HCT116 (cell line): ENCODE measurements around the gene SRPK2. TPM values are rescaled to one million over a fixed set of nuclear protein-coding genes. Genes with fewer than 3 reads are reported as not detected.

Experiments
- ATAC-seq: fragments of 200-7000 bp; cut with Tn5 transposase; 2 replicates; pipeline ENCODE4 v1.9.1; 2020; ENCODE audit warnings: mild to moderate bottlenecking, moderate library complexity
- BruUV-seq: library from RNA; stranded (reverse); fragments of 400-500 nt; replicated peaks from 2 replicates; lab custom pipeline; 2021; lab: Mats Ljungman, UMichigan
- CTCF ChIA-PET: fragments of 300-600 bp; sonication (Branson Sonifier 250); formaldehyde crosslinking; loops from one replicate; lab custom pipeline; 2021; ENCODE audit warnings: antibody characterized with exemption; lab: Charles Lee
- POLR2A ChIA-PET: fragments of 300-600, 350-600 bp; sonication (Branson Sonifier 250); formaldehyde crosslinking; loops from one replicate; lab custom pipeline; 2021; ENCODE audit warnings: antibody characterized with exemption; lab: Charles Lee
- RAD21 ChIA-PET, 2 experiments: fragments of 300-600 bp; sonication (Branson Sonifier 250); formaldehyde crosslinking; loops; one replicate each; lab custom pipeline; 2023; ENCODE audit warnings: low total read pairs in 2 of 2; ENCODE audit not compliant: uncharacterized antibody in 2 of 2, unreplicated experiment in 2 of 2, low non-redundant PET in 1 of 2; lab: Charles Lee
- DNase-seq: peaks from one replicate; pipeline ENCODE4 v3.0.0-alpha.2; 2010; ENCODE audit warnings: low read depth, low spot score
- H2AFZ ChIP-seq: fragments of 200-600 bp; shearing (Covaris generic), sonication (generic); 2 replicates; pipeline ENCODE4 v1.6.1; 2017; ENCODE audit warnings: low read depth, mixed run types, mixed read lengths, antibody characterized with exemption, low read length; ENCODE audit not compliant: poor library complexity, severe bottlenecking
- H3K27ac ChIP-seq: 2 replicates; pipeline ENCODE4 v1.5.1; 2012; ENCODE audit warnings: low read depth, low read length
- H3K27me3 ChIP-seq: fragments of 200-600 bp; sonication (generic); 2 replicates; pipeline ENCODE4 v1.6.1; 2016; ENCODE audit warnings: mixed run types, low read length, mixed read lengths; ENCODE audit not compliant: insufficient read depth
- H3K36me3 ChIP-seq, 2 experiments: fragments of 200-500 bp in 1 of 2; fragments of 200-600 bp in 1 of 2; sonication (Bioruptor generic) in 1 of 2; sonication (generic) in 1 of 2; 2 replicates each; pipeline versions ENCODE4 v1.5.1 to v1.6.1; 2014 to 2016; ENCODE audit warnings: low read length in 2 of 2, inconsistent platforms in 1 of 2, mixed read lengths in 1 of 2, mixed run types in 1 of 2; ENCODE audit not compliant: insufficient read depth in 2 of 2, control insufficient read depth in 1 of 2
- H3K4me1 ChIP-seq, 2 experiments: fragments of 200-600 bp in 1 of 2; sonication (generic) in 1 of 2; 2 replicates each; pipeline versions ENCODE4 v1.5.1 to v1.6.1; 2012 to 2017; ENCODE audit warnings: low read length in 2 of 2, inconsistent platforms in 1 of 2, mild to moderate bottlenecking in 1 of 2, mixed read lengths in 1 of 2, mixed run types in 1 of 2, moderate library complexity in 1 of 2; ENCODE audit not compliant: insufficient read depth in 2 of 2, control insufficient read depth in 1 of 2
- H3K4me2 ChIP-seq: fragments of 200-600 bp; sonication (generic); 2 replicates; pipeline ENCODE4 v1.6.1; 2017; ENCODE audit warnings: mixed run types, low read length, mixed read lengths
- H3K4me3 ChIP-seq, 2 experiments: fragments of 200-600 bp in 1 of 2; sonication (generic) in 1 of 2; replicated peaks in 1 of 2; 2 replicates each; pipeline ENCODE4 v1.5.1; 2011 to 2016; ENCODE audit warnings: low read length in 2 of 2, control low read depth in 1 of 2, low read depth in 1 of 2, mild to moderate bottlenecking in 1 of 2, mixed read lengths in 1 of 2, mixed run types in 1 of 2
- H3K79me2 ChIP-seq: fragments of 200-600 bp; sonication (generic); 2 replicates; pipeline ENCODE4 v1.6.1; 2017; ENCODE audit warnings: mild to moderate bottlenecking, mixed run types, low read length, moderate library complexity, mixed read lengths; ENCODE audit not compliant: insufficient read depth
- H3K9ac ChIP-seq: fragments of 200-600 bp; sonication (generic); 2 replicates; pipeline ENCODE4 v1.6.1; 2016; ENCODE audit warnings: low read length, mixed read lengths
- H3K9me2 ChIP-seq: fragments of 200-600 bp; sonication (generic), shearing (Covaris generic); 2 replicates; pipeline ENCODE4 v1.6.1; 2017; ENCODE audit warnings: mixed run types, mild to moderate bottlenecking, moderate library complexity; ENCODE audit not compliant: insufficient read depth
- H3K9me3 ChIP-seq, 2 experiments: fragments of 200-500 bp in 1 of 2; fragments of 200-600 bp in 1 of 2; sonication (Bioruptor generic) in 1 of 2; sonication (generic) in 1 of 2; 2 replicates each; pipeline ENCODE4 v1.6.1; 2014 to 2017; ENCODE audit warnings: low read length in 2 of 2, mixed read lengths in 2 of 2, inconsistent platforms in 1 of 2, low read depth in 1 of 2, mild to moderate bottlenecking in 1 of 2, mixed run types in 1 of 2, moderate library complexity in 1 of 2; ENCODE audit not compliant: control insufficient read depth in 1 of 2, insufficient read depth in 1 of 2
- H4K20me1 ChIP-seq: fragments of 200-600 bp; sonication (generic), shearing (Covaris generic); 2 replicates; pipeline ENCODE4 v1.6.1; 2017; ENCODE audit warnings: mixed run types, mild to moderate bottlenecking, moderate library complexity; ENCODE audit not compliant: insufficient read depth
- CEBPB ChIP-seq: IDR thresholded peaks from 2 replicates; pipeline ENCODE4 v1.6.1; 2012; ENCODE audit warnings: low read depth
- EGR1 ChIP-seq: IDR thresholded peaks from 2 replicates; pipeline ENCODE4 v1.6.1; 2012; ENCODE audit warnings: low read depth
- EZH2 ChIP-seq: fragments of 200-600 bp; sonication (generic); IDR thresholded peaks from 2 replicates; pipeline ENCODE4 v1.6.1; 2017; ENCODE audit warnings: antibody characterized with exemption, mixed run types
- EZH2phosphoT487 ChIP-seq: fragments of 200-600 bp; IDR thresholded peaks from 2 replicates; pipeline ENCODE4 v1.6.1; 2018; ENCODE audit warnings: antibody characterized with exemption, borderline replicate concordance
- FOSL1 ChIP-seq: IDR thresholded peaks from 2 replicates; pipeline ENCODE4 v1.6.1; 2012; ENCODE audit warnings: low read depth
- JUND ChIP-seq: IDR thresholded peaks from 2 replicates; pipeline ENCODE4 v1.6.1; 2012
- SP1 ChIP-seq: IDR thresholded peaks from 2 replicates; pipeline ENCODE4 v1.6.1; 2012; ENCODE audit warnings: low read depth
- SRF ChIP-seq: IDR thresholded peaks from 2 replicates; pipeline ENCODE4 v1.6.1; 2012; ENCODE audit warnings: low read depth
- TCF7L2 ChIP-seq: IDR thresholded peaks from 2 replicates; pipeline ENCODE4 v1.7.0; 2011; ENCODE audit warnings: borderline replicate concordance, inconsistent platforms; ENCODE audit not compliant: insufficient read depth, insufficient read length; ENCODE audit errors: extremely low read depth
- YY1 ChIP-seq: IDR thresholded peaks from 2 replicates; pipeline ENCODE4 v1.6.1; 2011; ENCODE audit warnings: low read length, low read depth, moderate library complexity, mild to moderate bottlenecking; ENCODE audit not compliant: insufficient replicate concordance; ENCODE audit errors: extremely low read depth
- ZFX ChIP-seq: fragments of 450-650 bp; IDR thresholded peaks from 2 replicates; pipeline ENCODE4 v1.6.1; 2017
- ZNF274 ChIP-seq: fragments of 200-500 bp; sonication (Bioruptor generic); IDR thresholded peaks from 2 replicates; pipeline ENCODE4 v1.6.1; 2014; ENCODE audit warnings: mild to moderate bottlenecking, low read depth, low read length, inconsistent platforms
- intact Hi-C: fragments of 100-400 bp; cut with micrococcal nuclease; formaldehyde crosslinking; loops from 2 replicates; pipeline ENCODE4 v1.10.0; 2022
- total RNA-seq: library from RNA; stranded (reverse); gene quantifications from one replicate; pipeline ENCODE4 v1.2.1, GENCODE V29; 2021; ENCODE audit not compliant: unreplicated experiment
- TF ChIP-seq, protein P1 (sequence below): IDR thresholded peaks from 2 replicates; pipeline ENCODE4 v1.6.1; 2012
- TF ChIP-seq, protein P2 (sequence below): IDR thresholded peaks from 2 replicates; pipeline ENCODE4 v1.6.1; 2012
- TF ChIP-seq, protein P3 (sequence below): IDR thresholded peaks from 2 replicates; pipeline ENCODE4 v1.6.1; 2011; ENCODE audit warnings: mild to moderate bottlenecking, low read length, moderate library complexity; ENCODE audit not compliant: insufficient replicate concordance; ENCODE audit errors: extremely low read depth
- TF ChIP-seq, protein P4 (sequence below), 3 experiments: fragments of 200-600 bp in 1 of 3; sonication (generic) in 1 of 3; IDR thresholded peaks in 2 of 3; conservative IDR thresholded peaks in 1 of 3; 2 replicates each; pipeline ENCODE4 v1.5.1; 2012 to 2017; ENCODE audit warnings: low read depth in 2 of 3, low read length in 2 of 3, antibody characterized with exemption in 1 of 3, borderline replicate concordance in 1 of 3, control low read depth in 1 of 3, mild to moderate bottlenecking in 1 of 3, mixed read lengths in 1 of 3, mixed run types in 1 of 3, moderate library complexity in 1 of 3; ENCODE audit not compliant: insufficient read depth in 1 of 3

Gene SRPK2
- total RNA-seq, 1 experiment from 2014 or later: 37.4 TPM

DNA sequence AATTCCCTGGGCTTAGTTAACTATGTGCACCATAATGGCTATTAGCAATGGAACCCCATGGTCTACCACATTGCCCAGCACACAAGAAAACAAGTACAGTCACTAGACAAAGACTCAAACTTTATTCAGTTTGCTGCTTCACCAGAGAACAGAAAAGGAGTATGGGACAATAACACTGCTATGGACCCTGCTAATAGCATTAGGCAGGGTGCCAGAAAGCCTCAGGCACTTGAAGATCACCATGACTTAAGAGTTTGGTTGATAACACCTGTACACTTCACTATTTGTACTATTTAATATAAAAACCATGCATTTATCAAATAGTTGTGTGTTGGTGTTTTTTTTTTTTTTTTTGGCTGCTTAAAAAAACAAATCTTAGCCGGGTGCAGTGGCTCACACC lies 215.1 kb downstream of the SRPK2 start:
- ChIA-PET POLR2A (no interaction called here), CTCF (no interaction called here), RAD21 (no interaction called here)
- Histone ChIP-seq H4K20me1 (no peaks in the 10 kb centered on the region), H2AFZ (no peak overlapping the region), H3K27me3 (no peaks in the 10 kb centered on the region), H3K9ac (no peak overlapping the region), H3K4me2 (no peak overlapping the region), H3K27ac (no peak overlapping the region), H3K36me3 (no peaks in the 10 kb centered on the region), H3K4me3 (no peak overlapping the region), H3K79me2 (no peaks in the 10 kb centered on the region), H3K9me2 (no peaks in the 10 kb centered on the region), H3K9me3 (no peaks in the 10 kb centered on the region), H3K4me1 (no peaks in the 10 kb centered on the region)
- DNase-seq: no peak
- no peak for ATAC-seq
- TF ChIP-seq SRF (no peak), EZH2phosphoT487 (no peak), JUND (no peak), ZFX (no peak), TCF7L2 (no peak), ZNF274 (no peak), EZH2 (no peak), FOSL1 (no peak)
- TF ChIP-seq, protein P1, sequence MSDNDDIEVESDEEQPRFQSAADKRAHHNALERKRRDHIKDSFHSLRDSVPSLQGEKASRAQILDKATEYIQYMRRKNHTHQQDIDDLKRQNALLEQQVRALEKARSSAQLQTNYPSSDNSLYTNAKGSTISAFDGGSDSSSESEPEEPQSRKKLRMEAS: no peak
- TF ChIP-seq, protein P2, sequence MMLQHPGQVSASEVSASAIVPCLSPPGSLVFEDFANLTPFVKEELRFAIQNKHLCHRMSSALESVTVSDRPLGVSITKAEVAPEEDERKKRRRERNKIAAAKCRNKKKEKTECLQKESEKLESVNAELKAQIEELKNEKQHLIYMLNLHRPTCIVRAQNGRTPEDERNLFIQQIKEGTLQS: no peak
- intact Hi-C loops: no loop called here
- no TSS peak for BruUV-seq

DNA sequence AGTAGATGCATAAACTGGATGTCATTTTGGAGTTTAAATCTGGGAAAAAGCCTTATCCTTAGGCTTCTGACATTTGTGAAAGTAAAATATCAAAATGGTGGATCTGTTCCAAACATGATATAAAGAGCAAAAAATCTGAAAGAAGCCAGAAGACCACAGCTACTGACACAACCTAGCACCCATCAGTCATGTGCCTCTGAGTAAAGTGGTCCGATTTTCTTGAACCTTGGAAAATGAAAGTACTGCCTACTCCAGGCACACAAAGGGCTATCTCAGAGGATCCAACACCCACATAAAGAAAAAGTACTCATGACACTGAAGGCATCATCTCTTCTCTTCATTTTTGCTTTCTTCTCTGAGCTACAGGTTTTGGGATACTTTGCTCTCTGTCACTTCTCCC lies 224.0 kb downstream of the SRPK2 start:
- Histone ChIP-seq H3K9me3 (no peaks in the 10 kb centered on the region), H2AFZ (no peak overlapping the region), H3K4me1 (no peaks in the 10 kb centered on the region), H3K36me3 (0 out of 4 replicates have a peak, but pooled peaks cover 0 to 2% of the 10 kb centered on the region in 2 experiments), H3K79me2 (no peaks in the 10 kb centered on the region), H3K4me2 (no peak overlapping the region), H3K27me3 (no peaks in the 10 kb centered on the region), H4K20me1 (no peaks in the 10 kb centered on the region), H3K9ac (no peak overlapping the region), H3K9me2 (no peaks in the 10 kb centered on the region), H3K4me3 (no peak overlapping the region), H3K27ac (no peak overlapping the region)
- ChIA-PET CTCF (no interaction called here), RAD21 (no interaction called here), POLR2A (no interaction called here)
- ATAC-seq (no peak), DNase-seq (no peak)
- intact Hi-C loops: no loop called here
- TF ChIP-seq, protein P3, sequence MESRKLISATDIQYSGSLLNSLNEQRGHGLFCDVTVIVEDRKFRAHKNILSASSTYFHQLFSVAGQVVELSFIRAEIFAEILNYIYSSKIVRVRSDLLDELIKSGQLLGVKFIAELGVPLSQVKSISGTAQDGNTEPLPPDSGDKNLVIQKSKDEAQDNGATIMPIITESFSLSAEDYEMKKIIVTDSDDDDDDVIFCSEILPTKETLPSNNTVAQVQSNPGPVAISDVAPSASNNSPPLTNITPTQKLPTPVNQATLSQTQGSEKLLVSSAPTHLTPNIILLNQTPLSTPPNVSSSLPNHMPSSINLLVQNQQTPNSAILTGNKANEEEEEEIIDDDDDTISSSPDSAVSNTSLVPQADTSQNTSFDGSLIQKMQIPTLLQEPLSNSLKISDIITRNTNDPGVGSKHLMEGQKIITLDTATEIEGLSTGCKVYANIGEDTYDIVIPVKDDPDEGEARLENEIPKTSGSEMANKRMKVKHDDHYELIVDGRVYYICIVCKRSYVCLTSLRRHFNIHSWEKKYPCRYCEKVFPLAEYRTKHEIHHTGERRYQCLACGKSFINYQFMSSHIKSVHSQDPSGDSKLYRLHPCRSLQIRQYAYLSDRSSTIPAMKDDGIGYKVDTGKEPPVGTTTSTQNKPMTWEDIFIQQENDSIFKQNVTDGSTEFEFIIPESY: no peak
- TF ChIP-seq, protein P4, sequence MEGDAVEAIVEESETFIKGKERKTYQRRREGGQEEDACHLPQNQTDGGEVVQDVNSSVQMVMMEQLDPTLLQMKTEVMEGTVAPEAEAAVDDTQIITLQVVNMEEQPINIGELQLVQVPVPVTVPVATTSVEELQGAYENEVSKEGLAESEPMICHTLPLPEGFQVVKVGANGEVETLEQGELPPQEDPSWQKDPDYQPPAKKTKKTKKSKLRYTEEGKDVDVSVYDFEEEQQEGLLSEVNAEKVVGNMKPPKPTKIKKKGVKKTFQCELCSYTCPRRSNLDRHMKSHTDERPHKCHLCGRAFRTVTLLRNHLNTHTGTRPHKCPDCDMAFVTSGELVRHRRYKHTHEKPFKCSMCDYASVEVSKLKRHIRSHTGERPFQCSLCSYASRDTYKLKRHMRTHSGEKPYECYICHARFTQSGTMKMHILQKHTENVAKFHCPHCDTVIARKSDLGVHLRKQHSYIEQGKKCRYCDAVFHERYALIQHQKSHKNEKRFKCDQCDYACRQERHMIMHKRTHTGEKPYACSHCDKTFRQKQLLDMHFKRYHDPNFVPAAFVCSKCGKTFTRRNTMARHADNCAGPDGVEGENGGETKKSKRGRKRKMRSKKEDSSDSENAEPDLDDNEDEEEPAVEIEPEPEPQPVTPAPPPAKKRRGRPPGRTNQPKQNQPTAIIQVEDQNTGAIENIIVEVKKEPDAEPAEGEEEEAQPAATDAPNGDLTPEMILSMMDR (IDR thresholded peaks at IDR 0.05 in 2 of 3, conservative IDR thresholded peaks at IDR 0.05 in 1 of 3; ENCODE audit: borderline replicate concordance in 1 of 3, insufficient read depth in 1 of 3, low read depth in 2 of 3, low read length in 2 of 3): no peak
- TF ChIP-seq CEBPB (no peak), SP1 (no peak), ZFX (no peak), YY1 (no peak), EZH2phosphoT487 (no peak), EGR1 (no peak)
- TF ChIP-seq, protein P2: no peak
- BruUV-seq: no TSS peak
